ENCODE data around the gene FYB1.

- TF ChIP-seq EZH2phosphoT487 (IDR thresholded peaks at IDR 0.05; ENCODE audit: borderline replicate concordance, low read depth, low read length) (no peak), CTCF (conservative IDR thresholded peaks at IDR 0.05; ENCODE audit: low read length) (no peak)
Observed at GRCh38 chr5:39238366-39239105, 19.2 kb upstream of the FYB1 start.
